ENCODE results near the gene LONP2.
A peak's percentile ranks its signal among the peaks of the same experiment; 100 is the strongest.
"Not testable (repeated sequence)": the region's sequence is repeated elsewhere in the genome, so short reads cannot be mapped to it uniquely, and the experiment has no call there.

Gene LONP2

GRCh38 chr16:48370668-48371392 is 126.7 kb downstream of the LONP2 start:
- not testable (repeated sequence) for DNase-seq

DNA sequence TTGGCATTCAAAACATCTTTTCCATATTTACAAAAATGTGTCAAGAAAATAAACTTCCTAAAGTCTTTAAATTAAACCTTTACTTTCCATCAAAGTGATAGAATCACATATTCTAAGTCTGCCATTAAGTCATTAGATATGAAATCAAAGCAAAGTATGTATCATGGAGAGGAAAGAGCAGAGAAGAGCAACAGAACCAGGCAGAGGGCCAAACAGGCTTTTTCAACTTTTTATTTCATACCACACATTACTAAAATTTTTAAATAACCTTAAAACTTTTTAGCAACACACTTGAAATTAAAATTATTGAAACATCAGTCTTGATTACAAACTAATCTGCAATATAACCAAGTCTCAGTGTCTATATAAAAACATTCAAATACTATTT is 127.3 kb downstream of the LONP2 start:
- DNase-seq: no peak

DNA sequence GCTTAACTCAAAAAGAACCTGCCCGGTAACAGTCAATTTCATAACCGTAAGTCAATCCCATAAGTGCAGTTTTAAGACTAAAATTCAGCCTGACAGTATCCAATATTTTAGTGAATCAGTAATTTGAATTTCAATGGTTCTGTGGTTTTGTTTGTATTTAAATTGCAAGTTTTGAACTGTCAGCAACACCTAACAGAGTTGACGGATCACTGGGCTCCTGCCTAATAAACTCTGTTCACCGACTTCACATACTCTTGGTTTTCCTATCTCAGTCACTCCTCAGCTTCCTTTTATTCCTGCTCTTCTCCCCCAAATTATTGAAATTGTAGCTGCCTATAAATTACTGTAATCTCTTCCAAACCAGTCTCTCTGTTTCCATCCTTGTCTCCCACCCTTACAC is 128.6 kb downstream of the LONP2 start:
- no peak for DNase-seq

DNA sequence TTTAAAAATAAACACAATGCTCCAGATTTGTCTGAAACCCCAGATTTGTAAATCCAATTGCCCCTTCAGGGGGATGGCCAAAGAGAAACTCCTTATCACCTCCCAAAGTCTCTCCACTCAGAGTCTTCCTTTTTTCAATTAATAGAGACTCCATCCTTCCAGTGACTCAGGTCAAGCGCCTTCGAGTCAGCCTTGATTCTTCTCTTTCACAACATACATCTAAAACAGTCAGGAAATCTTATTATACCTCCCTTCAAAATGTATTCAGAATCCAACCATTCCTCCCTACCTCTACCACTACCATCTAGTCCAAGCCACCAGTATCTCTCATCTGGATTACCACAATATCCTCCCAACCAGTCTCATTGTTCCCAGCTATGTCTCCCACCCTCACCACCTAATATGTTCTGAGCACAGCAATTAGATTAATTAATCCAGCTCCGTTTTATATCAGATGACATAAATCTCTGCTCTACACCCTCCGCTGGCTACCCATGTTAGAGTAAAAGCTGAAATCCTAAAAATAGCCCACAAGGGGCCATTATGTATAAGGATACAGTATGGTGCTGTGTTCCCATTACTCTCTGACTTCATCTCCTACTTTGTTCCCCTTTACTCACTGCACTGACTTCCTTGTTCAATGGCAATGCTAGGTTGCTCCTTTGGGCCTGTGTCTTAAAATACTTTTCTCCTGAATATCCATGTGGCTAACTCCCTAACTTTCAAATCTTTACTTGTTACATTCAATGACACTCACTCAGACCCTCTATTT is 129.3 kb downstream of the LONP2 start:
- DNase-seq: no peak

- no peak for DNase-seq
Observed at GRCh38 chr16:48374255-48374654, 130.2 kb downstream of the LONP2 start.

GRCh38 chr16:48377301-48377700 is 133.2 kb downstream of the LONP2 start:
- not testable (repeated sequence) for DNase-seq

GRCh38 chr16:48378276-48378675 is 134.2 kb downstream of the LONP2 start:
- no peak for DNase-seq

DNA sequence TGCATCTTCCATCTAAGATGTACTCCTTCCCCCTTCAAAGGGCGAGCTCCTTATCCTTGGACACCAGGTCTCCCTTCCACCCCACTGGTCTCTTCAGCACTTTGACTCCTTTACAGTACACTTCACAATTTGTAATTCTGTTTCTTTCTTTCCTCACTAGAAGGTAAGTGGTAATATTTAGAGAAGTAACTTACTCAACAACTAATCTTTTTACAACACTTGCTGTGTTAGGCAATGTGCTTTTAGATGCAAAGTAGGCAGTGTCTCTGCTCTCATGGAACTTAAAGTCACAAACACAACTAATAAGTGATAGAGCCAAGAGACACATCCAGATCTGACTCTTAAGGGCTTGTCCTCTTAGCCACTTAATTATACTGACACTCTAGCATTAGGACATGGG is 134.7 kb downstream of the LONP2 start:
- no peak for DNase-seq

- no peak for DNase-seq
Observed at GRCh38 chr16:48381201-48381600, 137.1 kb downstream of the LONP2 start.

DNA sequence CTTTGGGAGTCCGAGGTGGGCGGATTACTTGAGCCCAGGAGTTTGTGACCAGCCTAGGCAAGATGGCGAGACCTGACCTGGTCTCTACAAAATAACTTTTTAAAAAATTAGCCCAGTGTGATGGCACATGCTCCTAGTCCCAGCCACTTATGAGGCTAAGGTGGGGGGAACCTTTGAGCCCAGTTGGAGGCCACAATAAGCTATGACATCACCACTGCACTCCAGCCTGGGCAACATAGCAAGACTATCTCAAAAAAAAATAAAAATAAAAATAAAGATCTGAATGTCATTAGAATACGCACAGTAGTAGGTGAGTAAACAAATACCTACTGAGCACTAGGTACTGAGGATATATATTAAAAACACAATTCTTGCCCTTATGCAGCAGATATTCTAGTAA is 138.0 kb downstream of the LONP2 start:
- no peak for DNase-seq

DNA sequence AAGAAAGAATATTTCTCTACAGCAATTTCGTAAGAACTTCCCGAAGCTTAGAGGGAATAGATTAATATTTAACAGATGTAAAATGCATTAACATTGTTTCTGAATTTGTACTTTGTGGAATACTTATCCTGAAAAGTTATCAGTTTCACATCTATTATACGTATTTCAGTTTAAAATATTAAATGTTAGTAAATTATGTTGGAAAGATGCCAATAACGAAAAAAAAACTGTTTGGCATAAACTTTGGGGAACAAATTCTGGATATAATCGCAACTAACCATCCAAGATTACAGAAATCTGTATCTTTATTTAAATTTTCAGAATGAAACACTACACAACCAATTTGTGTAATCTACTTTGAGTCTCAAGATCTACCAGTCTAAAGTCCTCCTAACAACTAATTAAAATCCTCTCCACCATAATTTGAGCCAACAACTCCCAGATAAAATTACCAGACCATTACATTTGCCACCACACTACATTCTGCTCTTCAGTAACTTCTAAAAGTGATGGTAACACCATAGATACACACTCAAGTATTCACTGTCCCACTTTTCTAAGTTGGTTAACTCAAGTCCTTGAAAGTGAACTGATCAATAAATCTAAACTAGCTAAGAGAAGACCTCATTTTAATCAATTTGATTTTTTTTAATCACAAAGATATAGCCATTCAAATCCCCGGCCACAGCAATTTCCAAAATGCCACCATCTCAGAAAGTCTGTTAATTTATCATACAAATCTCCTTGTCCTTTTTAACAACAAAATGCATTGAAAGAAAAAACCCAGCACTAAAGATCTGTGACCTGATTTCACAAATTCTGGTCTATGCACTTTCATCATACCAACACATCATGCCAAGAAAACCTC is 139.1 kb downstream of the LONP2 start:
- no peak for DNase-seq

GRCh38 chr16:48383877-48384519 is 139.9 kb downstream of the LONP2 start:
- DNase-seq: no peak

- peak; percentile 82 for DNase-seq
Observed at GRCh38 chr16:48384520-48385252, 140.6 kb downstream of the LONP2 start.

- DNase-seq: peak; percentile 96
Observed at GRCh38 chr16:48385253-48386150, 141.4 kb downstream of the LONP2 start, which contains the start of gene SIAH1. Gene SIAH1, minus strand, starts transcription at chr16:48385413. Its CDS starts 22,985 bp downstream, at chr16:48362428.

- DNase-seq: no peak
Observed at GRCh38 chr16:48386559-48387312, 142.6 kb downstream of the LONP2 start.

GRCh38 chr16:48392407-48392806 is 148.3 kb downstream of the LONP2 start:
- no peak for DNase-seq

DNA sequence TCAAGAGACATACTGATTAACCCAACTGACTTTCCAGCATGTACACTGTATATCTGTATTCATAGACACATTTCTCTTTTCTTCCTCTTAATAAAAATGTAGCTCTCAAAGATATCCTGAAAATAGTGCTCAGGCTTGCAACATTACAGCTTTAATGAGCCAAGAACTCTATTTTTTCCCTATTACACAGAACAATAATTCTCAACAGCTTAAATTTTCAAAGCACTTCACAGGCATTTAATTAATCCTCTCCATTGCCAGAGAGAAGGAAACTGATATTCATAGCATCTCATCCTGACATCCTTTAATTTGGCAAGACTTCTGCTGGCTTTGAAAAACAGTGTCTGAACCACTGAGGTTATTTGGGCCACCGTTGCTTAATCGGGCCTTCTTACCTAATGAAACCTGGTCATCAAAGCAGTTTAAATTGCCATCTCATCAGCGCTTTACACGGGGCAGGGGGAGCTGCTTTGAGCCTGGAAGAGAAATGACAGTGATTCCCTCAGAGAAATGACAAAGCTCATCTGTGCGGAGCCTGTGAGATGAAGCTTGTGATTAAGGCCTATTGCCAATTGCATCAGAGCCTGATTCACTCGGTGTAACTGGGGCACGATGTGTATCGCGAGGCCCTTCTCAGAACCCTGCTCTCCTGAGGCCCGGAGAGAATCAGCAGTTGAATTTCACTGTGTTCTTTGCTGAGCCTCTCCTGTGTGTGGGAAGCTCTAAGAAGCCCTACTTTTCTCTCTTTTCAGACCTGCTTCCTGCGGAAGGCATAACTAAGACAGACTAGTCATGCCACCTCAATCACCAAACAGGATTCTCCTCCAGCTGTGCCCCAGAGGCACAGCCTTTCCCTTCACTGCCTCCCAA is 149.6 kb downstream of the LONP2 start:
- DNase-seq: peak; percentile 73

DNA sequence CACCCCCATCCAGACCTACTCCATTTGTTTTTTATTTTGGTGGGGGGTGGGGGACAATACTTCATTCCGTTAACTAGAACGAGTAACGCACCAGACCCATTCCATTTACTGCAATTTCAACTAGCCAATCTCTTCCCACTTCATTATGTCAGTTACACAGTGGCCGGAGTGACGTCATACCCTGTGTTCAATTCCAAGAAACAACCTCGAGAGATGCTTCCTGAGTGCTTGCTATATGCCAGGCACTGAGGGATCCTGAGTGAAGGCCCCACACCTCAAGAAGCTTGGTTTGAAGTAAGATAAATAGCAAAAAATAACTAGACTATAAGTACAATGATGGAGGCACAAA is 150.2 kb downstream of the LONP2 start:
- no peak for DNase-seq

DNA sequence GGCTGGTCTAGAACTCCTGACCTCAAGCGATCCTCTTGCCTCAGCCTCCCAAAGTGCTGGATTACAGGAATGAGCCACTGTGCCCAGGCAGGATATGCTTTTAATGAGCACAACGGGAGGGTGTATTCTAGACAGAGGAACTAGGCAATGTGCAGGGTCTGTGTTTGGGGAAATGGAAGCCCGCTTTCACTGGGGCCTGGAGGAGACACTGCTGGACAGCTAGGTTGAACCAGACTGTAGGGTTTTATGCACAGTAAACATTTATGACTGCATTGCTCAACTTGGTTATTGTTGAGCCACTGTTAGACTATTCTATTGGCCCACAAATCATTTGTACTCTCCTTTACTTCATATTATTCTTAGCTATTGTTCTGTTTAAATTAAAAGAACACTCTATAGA is 151.3 kb downstream of the LONP2 start:
- DNase-seq: no peak

All from eye (tissue), 1 donor.